H1 (cell line): ENCODE measurements around the gene TPP1. TPM values are rescaled to one million over a fixed set of nuclear protein-coding genes. Genes with fewer than 3 reads are reported as not detected.

Source experiments
- polyA plus RNA-seq, 7 experiments: library from polyadenylated mRNA; depleted of rRNA in 3 of 7; stranded (reverse) in 5 of 7; unstranded in 2 of 7; fragments of >200 nt in 5 of 7; fragments of 200-250 nt in 2 of 7; gene quantifications; 1 replicate in 5 of 7; 2 replicates in 1 of 7; 4 replicates in 1 of 7; pipeline versions ENCODE4 v1.2.1 to v1.2.3, GENCODE V29; 2011 to 2013; ENCODE audit warnings: missing spikeins in 2 of 7, mixed read lengths in 2 of 7
- total RNA-seq: library from RNA; stranded (reverse); fragmentation: NEBNext Ultra II Directional; extraction: Animal tissue kit (Norgen Biotek cat#: 25700); gene quantifications from 2 replicates; pipeline ENCODE4 v1.2.1, GENCODE V29; 2021
- TF ChIP-seq, protein P1 (sequence below): fragments of 300-600 bp; sonication (generic); IDR thresholded peaks from 2 replicates; pipeline ENCODE4 v1.7.1; 2012; ENCODE audit warnings: low read length, moderate library complexity, mild to moderate bottlenecking, inconsistent platforms; ENCODE audit not compliant: insufficient replicate concordance

Gene TPP1
- total and polyA plus RNA-seq, 2 of the 8 experiments (the other 6 are each of a cell fraction or from before 2014, with no cell fraction given), result 36.1 to 77.5 TPM

DNA sequence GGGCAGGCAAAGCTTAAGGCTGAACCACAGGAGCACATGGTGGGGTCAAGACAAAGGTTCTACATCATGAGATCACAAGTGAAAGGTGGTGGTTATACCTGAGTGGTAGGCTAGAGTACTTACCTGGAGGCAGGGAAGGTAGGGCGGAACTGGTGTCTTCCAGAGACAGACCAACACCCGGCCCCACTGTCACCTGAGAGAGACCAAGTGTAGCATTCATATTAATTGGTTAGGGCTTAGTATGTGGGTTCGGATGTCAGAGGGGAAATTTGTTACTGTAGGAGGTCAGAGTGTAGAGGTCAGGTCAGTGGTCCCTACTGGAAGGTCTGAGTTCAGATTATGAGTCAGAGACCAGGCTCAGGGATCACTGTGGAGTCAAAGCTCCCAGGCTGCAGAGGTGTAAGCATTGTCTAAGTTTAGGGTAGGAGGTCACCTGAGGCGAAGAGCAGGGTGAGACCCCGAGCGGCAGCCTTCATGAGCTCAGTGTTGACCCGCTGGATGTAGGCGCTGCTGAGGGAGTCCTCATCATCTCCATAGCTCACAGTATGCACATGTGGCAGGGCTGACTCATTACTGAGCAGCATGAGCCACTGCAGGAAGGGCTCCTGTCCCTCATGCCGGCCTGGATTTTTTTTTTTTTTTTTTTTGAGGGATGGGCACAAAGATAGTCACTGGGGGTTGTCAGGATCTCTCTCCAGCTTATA, 3.2 kb downstream of the TPP1 start (continued):
- TF ChIP-seq, protein P1, sequence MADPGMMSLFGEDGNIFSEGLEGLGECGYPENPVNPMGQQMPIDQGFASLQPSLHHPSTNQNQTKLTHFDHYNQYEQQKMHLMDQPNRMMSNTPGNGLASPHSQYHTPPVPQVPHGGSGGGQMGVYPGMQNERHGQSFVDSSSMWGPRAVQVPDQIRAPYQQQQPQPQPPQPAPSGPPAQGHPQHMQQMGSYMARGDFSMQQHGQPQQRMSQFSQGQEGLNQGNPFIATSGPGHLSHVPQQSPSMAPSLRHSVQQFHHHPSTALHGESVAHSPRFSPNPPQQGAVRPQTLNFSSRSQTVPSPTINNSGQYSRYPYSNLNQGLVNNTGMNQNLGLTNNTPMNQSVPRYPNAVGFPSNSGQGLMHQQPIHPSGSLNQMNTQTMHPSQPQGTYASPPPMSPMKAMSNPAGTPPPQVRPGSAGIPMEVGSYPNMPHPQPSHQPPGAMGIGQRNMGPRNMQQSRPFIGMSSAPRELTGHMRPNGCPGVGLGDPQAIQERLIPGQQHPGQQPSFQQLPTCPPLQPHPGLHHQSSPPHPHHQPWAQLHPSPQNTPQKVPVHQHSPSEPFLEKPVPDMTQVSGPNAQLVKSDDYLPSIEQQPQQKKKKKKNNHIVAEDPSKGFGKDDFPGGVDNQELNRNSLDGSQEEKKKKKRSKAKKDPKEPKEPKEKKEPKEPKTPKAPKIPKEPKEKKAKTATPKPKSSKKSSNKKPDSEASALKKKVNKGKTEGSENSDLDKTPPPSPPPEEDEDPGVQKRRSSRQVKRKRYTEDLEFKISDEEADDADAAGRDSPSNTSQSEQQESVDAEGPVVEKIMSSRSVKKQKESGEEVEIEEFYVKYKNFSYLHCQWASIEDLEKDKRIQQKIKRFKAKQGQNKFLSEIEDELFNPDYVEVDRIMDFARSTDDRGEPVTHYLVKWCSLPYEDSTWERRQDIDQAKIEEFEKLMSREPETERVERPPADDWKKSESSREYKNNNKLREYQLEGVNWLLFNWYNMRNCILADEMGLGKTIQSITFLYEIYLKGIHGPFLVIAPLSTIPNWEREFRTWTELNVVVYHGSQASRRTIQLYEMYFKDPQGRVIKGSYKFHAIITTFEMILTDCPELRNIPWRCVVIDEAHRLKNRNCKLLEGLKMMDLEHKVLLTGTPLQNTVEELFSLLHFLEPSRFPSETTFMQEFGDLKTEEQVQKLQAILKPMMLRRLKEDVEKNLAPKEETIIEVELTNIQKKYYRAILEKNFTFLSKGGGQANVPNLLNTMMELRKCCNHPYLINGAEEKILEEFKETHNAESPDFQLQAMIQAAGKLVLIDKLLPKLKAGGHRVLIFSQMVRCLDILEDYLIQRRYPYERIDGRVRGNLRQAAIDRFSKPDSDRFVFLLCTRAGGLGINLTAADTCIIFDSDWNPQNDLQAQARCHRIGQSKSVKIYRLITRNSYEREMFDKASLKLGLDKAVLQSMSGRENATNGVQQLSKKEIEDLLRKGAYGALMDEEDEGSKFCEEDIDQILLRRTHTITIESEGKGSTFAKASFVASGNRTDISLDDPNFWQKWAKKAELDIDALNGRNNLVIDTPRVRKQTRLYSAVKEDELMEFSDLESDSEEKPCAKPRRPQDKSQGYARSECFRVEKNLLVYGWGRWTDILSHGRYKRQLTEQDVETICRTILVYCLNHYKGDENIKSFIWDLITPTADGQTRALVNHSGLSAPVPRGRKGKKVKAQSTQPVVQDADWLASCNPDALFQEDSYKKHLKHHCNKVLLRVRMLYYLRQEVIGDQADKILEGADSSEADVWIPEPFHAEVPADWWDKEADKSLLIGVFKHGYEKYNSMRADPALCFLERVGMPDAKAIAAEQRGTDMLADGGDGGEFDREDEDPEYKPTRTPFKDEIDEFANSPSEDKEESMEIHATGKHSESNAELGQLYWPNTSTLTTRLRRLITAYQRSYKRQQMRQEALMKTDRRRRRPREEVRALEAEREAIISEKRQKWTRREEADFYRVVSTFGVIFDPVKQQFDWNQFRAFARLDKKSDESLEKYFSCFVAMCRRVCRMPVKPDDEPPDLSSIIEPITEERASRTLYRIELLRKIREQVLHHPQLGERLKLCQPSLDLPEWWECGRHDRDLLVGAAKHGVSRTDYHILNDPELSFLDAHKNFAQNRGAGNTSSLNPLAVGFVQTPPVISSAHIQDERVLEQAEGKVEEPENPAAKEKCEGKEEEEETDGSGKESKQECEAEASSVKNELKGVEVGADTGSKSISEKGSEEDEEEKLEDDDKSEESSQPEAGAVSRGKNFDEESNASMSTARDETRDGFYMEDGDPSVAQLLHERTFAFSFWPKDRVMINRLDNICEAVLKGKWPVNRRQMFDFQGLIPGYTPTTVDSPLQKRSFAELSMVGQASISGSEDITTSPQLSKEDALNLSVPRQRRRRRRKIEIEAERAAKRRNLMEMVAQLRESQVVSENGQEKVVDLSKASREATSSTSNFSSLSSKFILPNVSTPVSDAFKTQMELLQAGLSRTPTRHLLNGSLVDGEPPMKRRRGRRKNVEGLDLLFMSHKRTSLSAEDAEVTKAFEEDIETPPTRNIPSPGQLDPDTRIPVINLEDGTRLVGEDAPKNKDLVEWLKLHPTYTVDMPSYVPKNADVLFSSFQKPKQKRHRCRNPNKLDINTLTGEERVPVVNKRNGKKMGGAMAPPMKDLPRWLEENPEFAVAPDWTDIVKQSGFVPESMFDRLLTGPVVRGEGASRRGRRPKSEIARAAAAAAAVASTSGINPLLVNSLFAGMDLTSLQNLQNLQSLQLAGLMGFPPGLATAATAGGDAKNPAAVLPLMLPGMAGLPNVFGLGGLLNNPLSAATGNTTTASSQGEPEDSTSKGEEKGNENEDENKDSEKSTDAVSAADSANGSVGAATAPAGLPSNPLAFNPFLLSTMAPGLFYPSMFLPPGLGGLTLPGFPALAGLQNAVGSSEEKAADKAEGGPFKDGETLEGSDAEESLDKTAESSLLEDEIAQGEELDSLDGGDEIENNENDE, result no peak
